ENCODE results near the gene PIWIL4. TPM values are rescaled to one million over a fixed set of nuclear protein-coding genes. Genes with fewer than 3 reads are reported as not detected.

Gene PIWIL4
- total RNA-seq: 13.1 TPM

GRCh38 chr11:94567181-94567670 lies at the start of gene PIWIL4:
PIWIL4 (plus strand) TSS chr11:94567368; CDS start chr11:94567519, 151 bp downstream.

DNA sequence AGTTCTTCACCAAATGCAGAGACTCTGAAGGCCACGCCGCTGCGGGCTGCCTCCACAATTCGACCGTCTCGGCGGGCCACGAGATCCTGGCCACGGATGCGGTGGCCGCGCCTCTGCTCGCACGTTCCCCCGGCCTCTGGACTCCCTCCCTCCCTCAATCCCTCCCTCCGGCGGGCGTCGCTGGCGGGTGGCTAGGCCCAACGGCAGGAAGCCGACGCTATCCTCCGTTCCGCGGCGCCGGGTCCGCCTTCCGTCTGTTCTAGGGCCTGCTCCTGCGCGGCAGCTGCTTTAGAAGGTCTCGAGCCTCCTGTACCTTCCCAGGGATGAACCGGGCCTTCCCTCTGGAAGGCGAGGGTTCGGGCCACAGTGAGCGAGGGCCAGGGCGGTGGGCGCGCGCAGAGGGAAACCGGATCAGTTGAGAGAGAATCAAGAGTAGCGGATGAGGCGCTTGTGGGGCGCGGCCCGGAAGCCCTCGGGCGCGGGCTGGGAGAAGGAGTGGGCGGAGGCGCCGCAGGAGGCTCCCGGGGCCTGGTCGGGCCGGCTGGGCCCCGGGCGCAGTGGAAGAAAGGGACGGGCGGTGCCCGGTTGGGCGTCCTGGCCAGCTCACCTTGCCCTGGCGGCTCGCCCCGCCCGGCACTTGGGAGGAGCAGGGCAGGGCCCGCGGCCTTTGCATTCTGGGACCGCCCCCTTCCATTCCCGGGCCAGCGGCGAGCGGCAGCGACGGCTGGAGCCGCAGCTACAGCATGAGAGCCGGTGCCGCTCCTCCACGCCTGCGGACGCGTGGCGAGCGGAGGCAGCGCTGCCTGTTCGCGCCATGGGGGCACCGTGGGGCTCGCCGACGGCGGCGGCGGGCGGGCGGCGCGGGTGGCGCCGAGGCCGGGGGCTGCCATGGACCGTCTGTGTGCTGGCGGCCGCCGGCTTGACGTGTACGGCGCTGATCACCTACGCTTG lies 23.2 kb upstream of the PIWIL4 start, which contains the start of gene FUT4:
TSS of gene FUT4 (plus strand) at position 227 of the 951 bp plus-strand sequence. CDS start at position 440, 213 bp downstream.

Other genes with a start within 250 kb of the PIWIL4 start
- 1.3 TPM for gene GPR83, start 165.9 kb upstream of the PIWIL4 start, total RNA-seq
- gene MRE11, start 73.5 kb upstream of the PIWIL4 start, total RNA-seq: 51.9 TPM
- 19.6 TPM for gene ANKRD49, start 73.4 kb upstream of the PIWIL4 start, total RNA-seq
- gene C11orf97, start 54.9 kb upstream of the PIWIL4 start, total RNA-seq: not detected
- 10.7 TPM for gene FUT4, start 23.4 kb upstream of the PIWIL4 start, total RNA-seq
- 89.6 TPM for gene AMOTL1, start 201.0 kb downstream of the PIWIL4 start, total RNA-seq

Data from camera-type eye (tissue), 1 donor.